ENCODE data around the gene BAZ1A.
A peak's percentile ranks its signal among the peaks of the same experiment; 100 is the strongest.

BAZ1A gene

GRCh38 chr14:34718750-34719304 lies 156.3 kb downstream of the BAZ1A start:
- DNase-seq: no peak

DNA sequence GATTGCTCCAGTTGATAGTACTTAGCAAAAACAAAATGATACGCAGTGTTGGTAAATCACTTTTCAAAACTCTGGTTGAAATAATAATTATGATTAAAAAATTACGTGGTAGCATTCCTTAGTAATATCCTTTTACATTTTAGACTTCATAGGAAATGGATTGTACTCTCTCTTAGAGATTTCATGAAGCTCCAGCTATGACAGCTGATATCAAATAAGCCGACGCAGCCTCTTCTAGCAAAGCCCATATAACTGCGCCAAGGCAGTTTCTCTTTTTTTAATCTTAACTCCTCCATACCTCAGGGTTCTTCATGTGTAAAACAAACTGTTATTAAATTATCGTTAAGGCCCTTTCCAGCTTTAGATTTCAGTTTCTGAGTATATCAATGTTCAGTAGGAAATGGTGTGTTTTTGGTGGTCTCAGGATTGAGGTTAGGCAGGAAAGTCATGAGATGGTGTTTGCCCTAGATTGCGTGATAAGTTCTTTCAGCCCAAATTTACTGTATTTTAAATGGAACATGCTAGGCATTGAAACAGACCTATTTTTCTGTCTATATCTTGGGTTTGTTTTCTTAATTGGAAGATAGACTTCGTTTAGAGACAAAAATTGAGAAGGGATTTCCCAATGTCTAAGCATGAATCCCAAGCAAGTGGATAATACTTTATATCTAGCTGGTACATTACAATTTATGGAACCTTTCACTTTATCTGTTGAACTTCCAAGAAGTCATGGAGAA lies 159.9 kb downstream of the BAZ1A start:
- no peak for DNase-seq

DNA sequence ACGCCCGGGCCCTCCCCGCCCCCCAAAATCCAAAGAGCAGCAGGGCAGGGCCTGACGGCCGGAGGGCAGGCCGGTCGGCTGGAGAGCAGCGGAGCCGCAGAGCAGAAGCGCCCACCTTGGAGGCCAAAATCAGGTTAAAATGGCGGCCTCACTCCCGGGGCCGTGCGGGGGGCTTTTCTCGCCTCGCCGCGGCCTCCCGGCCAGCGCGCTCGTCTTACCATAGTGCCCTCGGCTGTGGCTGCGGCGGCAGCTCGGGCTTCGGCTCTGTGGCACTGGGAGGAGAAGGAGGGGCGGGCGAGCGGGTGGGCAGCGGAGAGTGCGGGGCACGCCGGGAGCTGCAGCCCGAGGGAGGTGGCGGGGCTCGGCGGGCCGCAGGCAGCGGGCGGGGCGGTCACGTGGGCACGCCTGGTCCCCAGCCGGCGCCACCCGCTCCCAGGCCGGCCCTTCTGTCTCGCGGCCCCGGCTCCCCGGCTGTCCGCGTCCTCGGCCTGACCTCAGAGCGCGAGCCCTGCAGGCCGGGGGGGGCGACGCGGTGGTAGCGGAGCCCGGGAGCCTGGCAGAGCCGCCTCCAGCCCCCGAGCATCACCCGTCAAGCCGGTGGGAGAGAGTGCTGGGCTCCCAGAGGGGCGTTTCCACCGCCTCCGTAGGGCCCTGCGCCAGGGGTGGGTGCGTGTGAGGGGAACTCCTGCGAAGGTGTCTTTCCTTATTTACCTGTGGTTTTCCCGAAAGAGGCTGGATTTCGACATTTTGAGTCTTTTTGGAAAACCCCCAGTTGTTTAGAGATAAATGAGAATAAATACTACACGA lies 160.6 kb downstream of the BAZ1A start, which contains the start of gene CFL2:
CFL2 (minus strand) TSS at position 274 of the 807 bp plus-strand sequence; CDS start at position 221, 53 bp downstream.
- peak; percentile 50 to 54 for DNase-seq

GRCh38 chr14:34713681-34714319 lies 161.4 kb downstream of the BAZ1A start:
- peak; percentile 23 to 29 for DNase-seq

DNA sequence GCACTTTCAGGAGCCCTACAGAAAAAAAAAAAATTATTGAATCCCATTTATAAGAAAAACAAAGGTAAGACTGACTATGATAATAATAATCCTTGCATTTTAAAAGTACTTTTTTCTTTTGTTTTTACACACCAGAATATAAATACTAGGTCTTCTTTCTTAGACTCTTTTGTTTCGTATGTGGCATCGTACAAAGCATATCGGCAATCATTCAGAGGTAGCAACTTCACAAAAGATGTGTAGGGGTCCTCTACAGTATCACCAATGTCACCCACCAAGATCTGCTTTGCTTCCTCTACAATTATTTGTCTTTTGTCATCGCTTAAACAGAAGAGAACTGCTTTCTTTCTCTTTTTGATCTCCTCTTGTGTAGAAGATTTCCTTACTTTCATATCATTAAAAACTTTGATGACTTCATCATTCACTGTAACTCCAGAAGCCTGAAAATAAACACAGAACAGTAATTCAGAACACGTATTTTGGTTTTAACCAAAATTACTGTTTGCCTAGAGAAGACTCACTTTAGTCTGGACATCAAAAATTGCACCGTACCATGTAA lies 162.0 kb downstream of the BAZ1A start:
- no peak for DNase-seq

DNA sequence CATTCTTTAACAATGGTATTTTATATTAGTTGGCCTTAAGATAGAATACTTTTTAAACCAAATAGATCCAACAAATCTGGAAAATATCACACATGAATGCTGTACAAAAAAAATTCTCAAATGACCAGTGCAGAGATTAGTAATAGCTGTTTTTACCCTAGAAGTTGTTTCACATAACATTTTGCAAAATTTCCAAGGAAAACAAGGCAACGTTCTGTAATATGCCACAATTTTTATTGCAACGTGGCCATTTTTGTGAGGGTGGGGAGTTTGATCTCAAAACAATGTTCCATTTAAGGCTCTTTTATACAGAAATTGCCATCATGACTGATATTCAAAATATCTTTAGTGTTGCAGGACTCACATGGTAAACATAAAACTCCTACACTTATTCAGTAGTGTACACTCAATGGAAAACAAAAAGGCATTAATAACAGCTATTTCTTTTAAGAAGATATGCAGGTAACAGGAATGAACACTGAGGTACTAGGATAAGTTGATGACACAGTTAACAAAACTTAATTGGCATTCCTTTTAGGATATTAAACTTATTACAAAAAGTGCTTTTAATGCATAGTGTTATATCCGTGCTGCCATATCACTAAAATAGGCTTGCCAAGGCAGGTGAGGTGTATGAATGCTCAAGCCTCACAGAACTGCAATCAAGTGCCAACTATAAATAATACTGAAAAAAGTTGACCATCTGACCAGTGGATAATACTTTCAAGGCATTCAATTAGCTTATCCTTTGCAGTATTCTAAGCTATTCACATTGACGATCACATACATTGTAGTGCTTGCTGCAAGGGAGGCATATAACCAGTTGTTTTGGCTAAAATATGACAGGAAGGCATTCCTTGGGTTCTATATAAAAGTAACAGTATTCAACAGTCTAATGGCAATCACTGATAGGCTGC lies 163.1 kb downstream of the BAZ1A start:
- no peak for DNase-seq

DNA sequence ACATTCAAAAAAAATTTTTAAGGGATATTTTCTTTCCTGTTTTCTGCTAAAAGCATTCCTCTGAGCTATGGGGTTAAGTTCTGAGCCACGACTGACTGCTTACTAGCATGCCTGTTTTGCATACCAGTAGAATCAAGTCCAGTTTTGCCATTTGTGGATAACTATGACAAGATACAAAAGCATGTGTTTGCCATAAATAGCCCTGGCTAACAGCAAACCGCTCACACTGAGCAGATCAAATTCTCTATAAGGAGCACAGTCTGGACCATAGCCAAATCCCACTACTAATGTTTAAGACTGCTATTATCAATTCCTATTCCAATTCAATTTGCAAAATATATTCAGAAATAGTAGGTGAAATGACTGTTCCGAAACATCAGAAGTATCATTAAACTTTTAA lies 164.0 kb downstream of the BAZ1A start:
- DNase-seq: no peak

DNA sequence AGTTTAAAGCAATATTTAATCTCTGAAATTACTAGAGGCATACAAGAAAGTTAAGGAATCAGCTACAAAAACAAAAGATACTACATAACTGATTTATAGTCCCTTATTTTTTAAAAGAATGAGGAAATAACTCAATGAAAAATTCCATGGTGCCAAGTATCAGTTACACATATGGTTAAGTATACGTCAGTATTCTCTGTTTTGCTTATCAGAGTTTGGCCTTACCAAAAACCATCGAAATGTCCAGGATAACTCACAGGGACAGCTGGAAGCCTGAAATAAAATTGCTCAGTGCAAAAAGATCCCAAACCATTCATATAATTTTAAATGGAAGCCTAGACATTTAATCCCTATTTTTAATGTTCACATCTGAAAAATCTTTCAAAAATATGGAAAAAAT lies 164.4 kb downstream of the BAZ1A start:
- no peak for DNase-seq

DNA sequence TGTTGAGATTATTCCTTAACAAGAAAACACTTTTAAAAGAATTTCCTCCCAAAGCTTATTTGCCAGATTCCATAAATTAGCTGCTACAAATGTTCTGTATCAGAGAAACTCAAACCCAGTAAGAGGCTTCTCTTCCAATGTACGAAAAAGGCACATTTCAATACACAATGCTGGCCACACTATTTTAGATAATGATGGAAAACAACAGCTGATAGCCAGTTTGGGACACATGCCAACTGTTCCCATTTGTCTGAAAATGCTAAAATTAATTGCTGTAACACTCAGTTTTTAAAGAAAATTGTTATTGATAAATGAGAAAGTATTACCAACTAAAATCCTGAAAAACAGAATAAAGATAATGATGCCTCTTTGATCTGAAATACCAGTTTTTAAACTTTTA lies 165.2 kb downstream of the BAZ1A start:
- no peak for DNase-seq

DNA sequence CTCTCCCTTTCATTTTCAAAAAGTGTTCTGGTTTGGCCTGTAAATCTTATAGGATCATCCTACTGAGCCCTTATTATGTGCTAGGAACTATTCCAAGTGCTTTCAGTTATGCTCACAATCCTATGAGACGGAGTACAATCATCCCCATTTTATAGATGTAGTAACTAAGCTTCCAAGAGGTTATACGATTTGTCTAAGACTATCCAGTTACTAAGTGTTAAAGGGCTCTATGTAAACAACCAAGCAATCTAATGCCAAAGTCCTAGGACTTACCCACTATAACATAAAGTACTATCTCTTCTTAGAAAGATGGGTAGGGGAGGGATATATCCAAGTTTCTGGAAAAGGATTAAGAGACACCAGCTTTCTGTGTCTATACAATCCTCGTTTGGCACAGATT lies 167.4 kb downstream of the BAZ1A start:
- DNase-seq: no peak

Data from AML-193 (cell line).